PC-3 (cell line): ENCODE results near the gene ZNF320.

Experiments
- CTCF ChIP-seq: fragments of 300-600 bp; sonication (generic); conservative IDR thresholded peaks from 2 replicates; pipeline ENCODE4 v1.5.1; 2017; ENCODE audit warnings: antibody characterized with exemption, low read depth, mild to moderate bottlenecking, low read length
- EZH2 ChIP-seq: fragments of 300-600 bp; sonication (generic); IDR thresholded peaks from one replicate; pipeline ENCODE4 v1.6.1; 2017; ENCODE audit warnings: antibody characterized with exemption, mild to moderate bottlenecking, low read length; ENCODE audit not compliant: unreplicated experiment
- EZH2phosphoT487 ChIP-seq: fragments of 300-600 bp; sonication (generic); IDR thresholded peaks from 2 replicates; pipeline ENCODE4 v1.6.1; 2018; ENCODE audit warnings: mild to moderate bottlenecking, antibody characterized with exemption, low read length, borderline replicate concordance

GRCh38 chr19:52941941-52942385, 44.5 kb upstream of the ZNF320 start:
- no peak for TF ChIP-seq CTCF
- no peak for TF ChIP-seq EZH2
- no peak for TF ChIP-seq EZH2phosphoT487
